HG03457 (cell line): Measurements from ENCODE around the gene TMEM131.
A peak's percentile ranks its signal among the peaks of the same experiment; 100 is the strongest.
"Not testable (repeated sequence)": the region's sequence is repeated elsewhere in the genome, so short reads cannot be mapped to it uniquely, and the experiment has no call there.

Experiments used
- ATAC-seq: cut with Tn5 transposase; IDR thresholded peaks from one replicate; pipeline ENCODE4 v1.9.1; 2021; ENCODE audit warnings: moderate number of reproducible peaks; ENCODE audit not compliant: unreplicated experiment

Gene TMEM131

DNA sequence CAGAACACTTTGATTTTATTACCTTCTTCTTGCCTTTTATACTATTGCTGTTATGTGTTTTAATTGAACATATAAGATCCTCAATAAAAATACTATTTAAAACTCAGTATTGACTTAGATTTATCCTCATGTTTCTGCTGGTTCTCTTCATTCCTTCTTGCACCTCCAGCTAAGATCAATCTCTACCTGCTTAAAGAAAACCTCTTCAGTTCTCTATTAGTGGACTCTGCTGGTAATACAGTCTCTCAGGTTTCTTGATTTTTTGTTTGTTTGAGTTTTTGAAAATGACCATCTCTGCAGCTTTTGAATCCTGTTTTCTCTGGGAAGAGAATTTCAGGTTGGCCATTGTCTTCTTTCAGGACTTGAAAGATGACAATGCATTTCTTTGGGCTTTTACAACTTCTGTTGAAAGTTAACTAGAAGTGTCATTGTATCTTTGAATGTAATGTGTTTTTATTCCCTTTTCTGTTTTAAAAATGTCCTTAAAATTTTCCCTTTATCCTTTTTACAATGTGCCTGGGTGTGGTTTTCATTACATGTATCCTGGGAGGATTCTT is 29.8 kb upstream of the TMEM131 start:
- ATAC-seq, result no peak

DNA sequence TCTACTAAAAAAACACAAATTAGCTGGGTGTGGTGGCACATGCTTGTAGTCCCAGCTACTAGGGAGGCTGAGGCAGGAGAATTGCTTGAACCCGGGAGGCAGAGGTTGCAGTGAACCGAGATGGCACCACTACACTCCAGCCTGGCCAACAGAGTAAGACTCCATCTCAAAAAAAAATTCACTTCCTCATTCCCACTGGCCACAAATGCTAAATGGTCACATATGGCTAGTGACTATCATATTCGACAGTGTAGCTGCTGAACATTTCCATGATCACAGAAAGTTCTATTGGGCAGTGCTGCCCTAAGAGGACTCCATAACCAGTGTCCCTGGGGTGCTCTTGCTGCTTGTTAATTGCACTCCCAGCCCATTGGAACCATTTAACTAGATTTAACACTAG is 26.3 kb upstream of the TMEM131 start:
- not testable (repeated sequence) for ATAC-seq

GRCh38 chr2:98020992-98021713 is 25.4 kb upstream of the TMEM131 start:
- no peak for ATAC-seq

DNA sequence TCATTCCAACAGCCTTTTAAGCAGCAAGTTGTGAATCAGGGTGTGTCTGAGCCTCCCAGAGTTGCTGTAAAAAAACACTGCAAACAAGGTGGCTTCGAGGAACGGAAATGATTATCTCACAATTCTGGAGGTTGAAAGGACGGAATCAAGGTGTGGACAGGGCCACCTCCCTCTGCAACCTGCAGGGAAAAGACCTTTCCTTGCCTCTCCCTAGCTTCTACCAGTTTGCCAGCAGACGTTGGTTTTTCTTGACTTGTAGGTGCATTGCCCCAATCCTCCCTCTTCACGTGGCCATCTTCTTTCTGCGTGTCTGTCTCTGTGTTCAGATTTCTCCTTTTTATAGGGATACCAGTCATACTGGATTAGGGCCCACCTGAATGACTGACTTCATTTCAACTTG is 24.8 kb upstream of the TMEM131 start:
- no peak for ATAC-seq

DNA sequence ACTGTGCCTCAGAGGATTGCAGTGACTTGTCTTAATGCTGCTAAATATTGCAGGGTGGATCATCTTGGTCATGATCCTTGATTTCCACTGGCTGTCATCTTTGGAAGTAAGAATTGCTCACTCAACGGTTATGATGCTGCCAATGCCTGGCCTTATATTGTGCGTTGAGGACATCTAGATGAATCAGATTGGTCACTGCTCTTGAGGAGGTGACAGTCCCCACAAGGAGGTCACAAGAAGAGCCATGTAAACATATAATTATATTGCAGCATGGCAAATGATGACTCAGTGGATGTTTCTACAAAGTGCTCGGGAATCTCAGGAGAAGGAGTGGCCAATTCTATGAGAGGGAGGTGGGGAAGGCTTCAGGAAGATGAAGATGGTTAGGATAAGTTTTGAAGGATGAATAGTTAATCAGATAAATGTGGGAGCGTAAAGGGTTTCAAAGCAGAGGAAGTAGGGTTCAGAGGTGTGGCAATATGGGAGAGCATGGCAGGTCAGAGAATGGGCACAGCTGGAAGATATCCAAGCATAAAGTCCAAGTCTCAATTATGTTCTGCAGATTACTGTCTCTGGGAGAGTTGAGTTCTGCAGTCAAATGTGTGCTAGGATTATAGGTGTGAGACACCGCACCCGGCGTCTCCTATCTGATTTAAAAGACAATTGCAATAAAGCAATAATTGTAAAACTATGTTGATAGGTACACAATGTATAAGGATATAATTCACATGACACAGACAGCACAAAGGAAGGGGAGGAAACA is 21.3 kb upstream of the TMEM131 start:
- no peak for ATAC-seq

DNA sequence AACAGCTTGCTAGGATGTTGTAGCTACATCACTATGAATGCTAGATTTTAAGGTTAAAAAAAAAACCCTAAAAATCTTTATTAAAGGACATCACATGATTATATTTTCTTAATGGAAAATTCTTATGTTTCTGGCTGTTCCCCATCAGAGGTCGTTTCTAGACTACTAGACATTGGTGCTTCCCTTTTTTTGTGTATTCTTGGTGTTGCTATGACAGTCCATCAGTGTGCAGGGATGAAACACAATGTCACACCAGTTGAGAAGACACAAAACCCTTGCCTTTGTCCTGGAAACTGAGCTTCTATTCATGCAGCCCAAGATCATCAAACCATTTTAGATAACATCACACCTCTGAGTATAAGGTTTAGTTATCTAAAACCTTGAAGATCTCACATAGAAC is 19.9 kb upstream of the TMEM131 start:
- ATAC-seq, result no peak

DNA sequence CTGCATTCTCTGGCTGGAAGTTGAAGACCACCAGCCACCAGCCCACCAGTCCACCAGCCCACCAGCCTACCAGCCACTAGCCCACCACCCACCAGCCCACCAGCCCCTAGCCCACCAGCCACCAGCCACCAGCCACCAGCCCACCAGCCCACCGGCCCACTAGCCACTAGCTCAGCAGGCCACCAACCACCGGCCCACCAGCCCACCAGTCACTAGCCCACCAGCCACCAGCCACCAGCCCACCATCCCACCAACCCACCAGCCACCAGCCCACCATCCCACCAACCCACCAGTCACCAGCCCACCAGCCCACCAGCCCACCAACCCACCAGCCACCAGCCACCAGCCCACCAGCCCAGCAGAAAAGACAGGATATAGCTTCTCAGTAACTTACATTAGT is 18.6 kb upstream of the TMEM131 start:
- no peak for ATAC-seq

DNA sequence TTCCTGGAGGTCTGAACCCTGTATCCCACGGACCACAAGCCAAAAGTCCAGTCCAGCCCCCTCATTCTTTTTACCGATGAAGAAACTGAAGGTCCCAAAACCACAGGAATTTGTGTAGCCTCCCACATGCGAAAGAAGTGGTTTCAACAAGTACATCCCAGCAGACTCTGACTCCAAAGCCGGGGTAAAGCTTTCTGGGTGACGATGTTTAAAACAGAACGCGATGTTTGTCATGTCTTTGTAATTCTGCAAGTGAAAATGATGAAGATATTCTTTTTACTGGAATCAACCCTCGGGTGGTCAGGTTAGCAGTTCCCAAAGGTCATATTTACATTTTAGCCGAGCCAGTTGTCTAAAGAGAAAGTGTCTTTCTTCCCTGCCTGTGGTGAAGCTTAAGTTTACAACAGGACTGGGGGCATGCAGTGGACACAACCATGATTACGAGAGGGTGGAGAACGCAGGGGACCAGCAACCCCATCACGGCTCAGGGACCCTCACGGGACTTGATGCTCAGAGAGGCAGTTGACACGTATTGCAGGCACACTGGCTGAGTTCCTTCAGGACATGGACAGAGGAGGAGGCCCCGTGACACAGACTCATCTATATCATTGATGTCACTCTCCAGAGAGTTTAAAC is 17.8 kb upstream of the TMEM131 start:
- ATAC-seq, result no peak

DNA sequence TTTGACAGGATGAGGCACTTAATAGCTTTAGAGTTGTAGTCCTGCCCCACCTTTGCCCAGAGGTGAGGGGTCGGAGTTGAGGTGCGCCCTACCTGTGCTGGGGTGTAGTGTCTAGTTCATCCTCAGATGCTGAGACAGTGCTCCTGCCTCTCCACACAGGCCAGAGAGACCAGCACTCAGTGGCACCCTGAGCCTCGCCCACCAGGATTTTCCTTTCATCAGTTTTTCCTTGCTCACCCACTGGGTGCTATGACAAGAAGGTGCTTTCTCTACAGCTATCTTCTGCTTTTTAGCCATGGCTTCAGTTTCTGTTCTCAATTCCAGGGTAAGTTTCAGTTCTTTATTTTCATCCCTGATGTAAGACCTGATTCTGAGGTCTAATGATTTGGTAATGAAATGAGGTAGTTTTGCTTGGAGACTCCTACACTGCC is 16.8 kb upstream of the TMEM131 start:
- peak; percentile 57 for ATAC-seq

DNA sequence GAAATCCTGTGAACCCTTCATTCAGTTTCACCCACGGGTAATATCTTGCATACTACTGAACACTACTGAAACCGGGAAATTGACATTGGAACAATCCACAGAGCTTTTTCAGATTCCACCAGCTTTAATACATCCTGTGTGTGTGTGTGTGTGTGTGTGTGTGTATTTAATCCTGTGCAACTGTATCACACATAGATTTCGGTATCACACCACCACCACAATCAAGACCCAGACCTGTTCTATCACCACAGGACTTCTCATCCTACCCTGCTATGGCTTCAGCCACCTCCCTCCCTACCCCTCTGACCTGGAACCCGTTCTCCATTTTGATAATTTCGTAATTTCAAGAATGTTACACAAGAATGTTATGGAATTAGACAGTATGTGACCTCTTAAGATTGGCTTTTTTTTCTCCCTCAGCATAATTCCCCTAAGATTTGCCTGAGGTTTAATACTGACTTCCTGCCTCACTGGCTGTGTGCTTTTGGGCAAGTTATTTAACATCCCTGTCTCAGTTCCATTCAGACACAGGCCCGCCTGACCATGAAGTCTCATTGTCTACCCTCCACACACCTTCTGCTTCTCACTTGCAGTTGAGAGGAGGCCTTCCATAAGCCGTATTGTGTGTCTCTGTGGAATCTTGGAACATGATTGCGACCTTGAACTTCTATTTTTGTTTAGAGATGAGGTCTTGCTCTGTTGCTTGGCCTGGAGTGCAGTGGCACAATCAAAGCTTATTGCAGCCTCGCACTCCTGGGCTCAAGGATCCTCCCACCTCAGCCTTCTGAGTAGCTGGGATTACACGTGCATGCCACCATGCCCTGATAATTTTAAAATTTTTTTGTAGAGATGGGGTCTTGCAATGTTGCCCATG is 14.4 kb upstream of the TMEM131 start:
- ATAC-seq, result no peak

- no peak for ATAC-seq
Observed at GRCh38 chr2:98008415-98008814, 12.7 kb upstream of the TMEM131 start.

DNA sequence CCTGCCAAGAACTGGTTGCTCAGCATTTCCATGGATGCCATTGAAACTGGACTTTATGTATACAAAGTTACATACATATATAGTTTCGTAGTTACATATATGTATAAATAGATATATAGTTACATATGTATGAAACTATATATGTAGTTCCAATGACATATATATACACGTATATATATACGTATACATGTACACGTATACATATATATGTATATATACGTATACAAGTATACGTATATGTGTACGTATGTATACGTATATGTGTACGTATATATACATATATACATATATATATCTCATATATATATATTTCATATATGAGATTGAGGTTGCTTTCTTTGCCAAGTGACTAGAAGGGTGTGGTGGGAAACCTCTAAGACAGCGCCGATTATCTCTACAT is 10.6 kb upstream of the TMEM131 start:
- no peak for ATAC-seq

DNA sequence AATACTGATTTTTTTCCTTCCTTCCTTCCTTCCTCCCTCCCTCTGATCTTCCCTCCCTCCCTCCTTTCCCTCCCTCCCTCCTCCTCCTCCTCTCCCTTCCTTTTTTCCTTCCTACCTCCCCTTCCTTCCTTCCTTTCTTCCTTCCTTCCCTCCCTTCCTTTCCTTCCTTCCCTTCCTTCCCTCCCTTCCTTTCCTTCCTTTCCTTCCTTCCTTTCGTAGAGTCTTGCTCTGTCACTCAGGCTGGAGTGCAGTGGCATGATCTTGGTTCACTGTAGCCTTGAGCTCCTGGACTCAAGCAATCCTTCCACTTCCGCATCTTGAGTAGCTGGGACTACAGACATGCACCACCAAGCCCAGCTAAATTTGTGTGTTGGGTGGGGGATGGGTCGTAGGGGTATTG is 8.9 kb upstream of the TMEM131 start:
- ATAC-seq, result no peak

DNA sequence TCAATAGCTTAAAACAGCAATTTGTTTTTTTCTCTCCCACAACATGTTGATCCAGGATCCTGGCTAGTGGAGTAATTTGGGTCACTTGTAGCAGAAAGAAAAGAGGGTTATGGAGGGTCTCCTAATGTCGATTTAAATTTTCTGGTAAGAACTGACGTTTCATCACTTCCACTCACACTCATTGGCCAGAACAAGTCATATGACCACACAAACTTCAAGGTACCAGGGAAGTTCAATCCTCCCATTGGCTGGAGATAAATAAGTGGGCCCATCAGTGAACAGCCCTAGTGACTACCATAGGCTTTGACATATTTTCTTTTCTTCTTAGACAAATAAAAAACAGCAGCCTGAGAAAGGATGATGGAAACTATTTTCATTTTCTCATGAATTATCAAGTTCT is 8.3 kb upstream of the TMEM131 start:
- no peak for ATAC-seq

- ATAC-seq, result no peak
Observed at GRCh38 chr2:97999536-97999935, 3.8 kb upstream of the TMEM131 start.

DNA sequence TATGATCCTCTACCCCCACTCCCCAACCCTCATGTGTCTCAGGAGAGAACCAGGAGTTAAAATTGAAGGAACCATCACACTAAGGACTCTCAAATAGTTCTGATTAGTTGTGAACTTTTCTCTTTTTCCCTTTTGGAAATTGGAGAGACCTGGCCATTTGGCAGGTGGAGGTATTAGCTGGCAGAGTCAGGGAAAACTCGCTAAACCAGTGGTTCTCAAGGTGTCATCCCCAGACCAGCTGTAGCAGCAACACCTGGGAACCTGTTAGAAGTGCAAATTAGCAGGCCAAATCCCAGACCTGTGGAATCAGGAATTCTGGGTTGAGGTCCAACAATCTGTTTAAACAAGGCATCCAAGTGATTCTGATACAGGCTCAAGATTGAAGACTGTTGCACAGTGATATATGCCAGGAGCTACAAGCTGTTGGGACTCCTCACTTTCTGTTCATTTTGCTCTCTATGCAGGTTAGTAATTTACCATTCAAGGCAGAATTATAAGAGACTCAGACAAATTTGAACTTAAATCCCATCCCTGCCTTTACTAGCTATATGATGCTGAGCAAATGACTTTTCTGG is 2.8 kb upstream of the TMEM131 start:
- no peak for ATAC-seq

GRCh38 chr2:97997784-97998392 is 2.1 kb upstream of the TMEM131 start:
- no peak for ATAC-seq

DNA sequence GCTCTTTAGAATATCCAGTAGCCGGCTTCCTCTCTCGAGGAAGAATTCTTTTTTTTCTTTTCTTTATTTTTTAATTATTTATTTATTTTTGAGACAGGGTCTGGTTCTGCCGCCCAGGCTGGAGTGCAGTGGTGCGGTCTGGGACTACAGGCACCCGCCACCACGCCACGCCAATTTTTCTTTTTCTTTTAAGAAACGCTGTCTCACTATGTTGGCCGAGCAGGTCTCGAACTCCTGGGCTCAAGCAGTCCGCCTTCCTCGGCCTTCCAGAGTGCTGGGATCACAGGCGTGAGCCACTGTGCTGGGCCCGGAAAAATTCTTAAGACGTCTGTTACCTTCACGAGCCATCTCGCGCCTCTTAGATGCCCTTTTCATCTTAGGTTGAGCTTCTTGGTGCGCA is 931 bp upstream of the TMEM131 start:
- no peak for ATAC-seq

GRCh38 chr2:97995026-97995733 is 568 bp downstream of the TMEM131 start:
- peak; percentile 25 for ATAC-seq
